ENCODE data around the gene TAB2. TPM values are rescaled to one million over a fixed set of nuclear protein-coding genes. Genes with fewer than 3 reads are reported as not detected.
A peak's percentile ranks its signal among the peaks of the same experiment; 100 is the strongest.
"Not testable (repeated sequence)": the region's sequence is repeated elsewhere in the genome, so short reads cannot be mapped to it uniquely, and the experiment has no call there.

Gene TAB2
- total RNA-seq, 1 experiment from 2014 or later: 56.2 TPM

DNA sequence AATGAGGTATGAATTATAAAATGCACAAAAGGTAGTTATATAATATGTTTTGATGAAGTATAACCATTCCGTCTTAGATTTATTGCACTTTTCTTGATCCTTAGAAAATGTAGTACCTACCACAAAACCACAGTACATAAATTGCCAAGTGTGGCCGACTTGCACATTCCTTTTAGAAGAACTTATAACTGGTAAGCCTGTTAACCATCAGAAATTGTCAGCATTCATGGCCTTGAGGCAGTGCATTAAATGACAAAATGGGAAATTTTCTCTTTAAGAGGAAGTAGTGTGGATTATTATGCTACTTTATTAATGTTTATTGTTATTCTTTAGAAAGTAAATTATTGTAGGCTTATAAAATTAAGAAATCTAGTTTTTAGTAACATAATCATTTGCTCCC lies 29.6 kb downstream of the TAB2 start:
- Histone ChIP-seq H3K9ac (ENCODE audit: extremely low read depth, insufficient read length, low read length) (no peak overlapping the region), H4K8ac (replicated peaks; ENCODE audit: insufficient read length, low read depth, low read length) (no peak overlapping the region)

DNA sequence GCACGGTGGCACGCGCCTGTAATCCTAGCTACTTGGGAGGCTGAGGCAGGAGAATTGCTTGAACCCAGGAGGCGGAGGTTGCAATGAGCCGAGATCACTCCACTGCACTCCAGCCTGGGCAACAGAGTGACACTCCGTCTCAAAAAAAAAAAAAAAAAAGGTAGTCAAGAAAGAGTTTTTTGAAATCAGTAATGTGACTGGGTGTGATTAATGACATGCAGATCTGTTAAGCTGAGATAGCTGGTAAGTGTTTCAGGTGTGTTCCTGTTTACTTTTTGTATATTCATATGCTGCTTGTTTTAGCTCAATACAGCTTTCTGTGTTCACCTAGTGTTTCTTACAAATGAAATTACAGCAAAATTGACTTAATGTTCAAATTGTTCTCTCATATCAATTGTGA lies 31.8 kb downstream of the TAB2 start:
- not testable (repeated sequence) for H2BK20ac ChIP-seq (ENCODE audit: low read depth, low read length, poor library complexity, severe bottlenecking); H2BK15ac ChIP-seq (ENCODE audit: low read depth, low read length); H3K27ac ChIP-seq (ENCODE audit: insufficient read length, low read depth, low read length); H3K4me3 Mint-ChIP-seq; H3K4ac ChIP-seq (ENCODE audit: low read depth, low read length); H3K27me3 Mint-ChIP-seq (ENCODE audit: low read depth); H2AK5ac ChIP-seq (ENCODE audit: insufficient read length, low read length); H3K4me1 ChIP-seq (ENCODE audit: insufficient read depth, low read length); DNase-seq; H3K9me3 Mint-ChIP-seq; H4K8ac ChIP-seq (replicated peaks; ENCODE audit: insufficient read length, low read depth, low read length); H3K36me3 Mint-ChIP-seq (ENCODE audit: insufficient read depth in 1 of 3, low read depth in 3 of 3); H3K23me2 ChIP-seq (ENCODE audit: insufficient read length, low read depth, low read length, poor library complexity, severe bottlenecking); H3K27me3 ChIP-seq (ENCODE audit: insufficient read depth, low read length); H3K79me2 ChIP-seq (ENCODE audit: insufficient read depth, low read length); H3K56ac ChIP-seq (ENCODE audit: insufficient read length, low read depth, low read length); H3T11ph ChIP-seq (ENCODE audit: low read length); H4K20me1 ChIP-seq (ENCODE audit: control insufficient read depth, insufficient read depth, insufficient read length); H3K9ac ChIP-seq (ENCODE audit: extremely low read depth, insufficient read length, low read length); H3K23ac ChIP-seq (ENCODE audit: insufficient read length, low read depth, low read length); H2BK120ac ChIP-seq (ENCODE audit: low read depth, low read length, poor library complexity, severe bottlenecking); H3K14ac ChIP-seq (ENCODE audit: insufficient read depth, low read length); H3K18ac ChIP-seq (ENCODE audit: insufficient read length, low read depth, low read length); H4K5ac ChIP-seq (ENCODE audit: insufficient read length, low read depth, low read length); H4K91ac ChIP-seq (ENCODE audit: insufficient read length, low read depth, low read length); H3K9me3 ChIP-seq (ENCODE audit: control insufficient read depth, low read depth, low read length); H3K4me2 ChIP-seq (ENCODE audit: insufficient read depth, insufficient read length, low read length); H2BK12ac ChIP-seq (ENCODE audit: insufficient read length, low read depth, low read length); H2AFZ ChIP-seq (ENCODE audit: low read length); H2BK5ac ChIP-seq (ENCODE audit: insufficient read length, low read length)
- peaks cover 11% of the 10 kb centered on the region for H3K79me1 ChIP-seq (ENCODE audit: insufficient read depth, low read depth, low read length, poor library complexity, severe bottlenecking)
- H3K4me1 Mint-ChIP-seq: peaks cover 13 to 14% of the 10 kb centered on the region in 2 experiments
- H3K27ac Mint-ChIP-seq: 0 out of 7 replicates have a peak overlapping the region, but pooled peaks of 1 of the 3 experiments have one; percentile 51
- WGBS (ENCODE audit: extremely low coverage, insufficient read length, low lambda C conversion rate): no CpG with 5 or more reads among the region's 6 CpGs

More for the DNA sequence above, 29.6 kb downstream of the TAB2 start:
- H2BK5ac ChIP-seq (ENCODE audit: insufficient read length, low read length): no peak overlapping the region
- H3K79me2 ChIP-seq (ENCODE audit: insufficient read depth, low read length): peaks cover 11% of the 10 kb centered on the region; the same call in 1 of the 2 replicates
- Mint-ChIP-seq H3K27ac (no peak overlapping the region), H3K4me3 (no peak overlapping the region), H3K9me3 (no peaks in the 10 kb centered on the region), H3K4me1 (peaks cover 3 to 8% of the 10 kb centered on the region in 2 experiments), H3K36me3 (ENCODE audit: insufficient read depth in 1 of 3, low read depth in 3 of 3) (peaks cover 0 to 7% (median 5%) of the 10 kb centered on the region in 3 experiments; a peak in 6 of 7 replicates), H3K27me3 (ENCODE audit: low read depth) (no peaks in the 10 kb centered on the region)
- TF ChIP-seq, protein P1, sequence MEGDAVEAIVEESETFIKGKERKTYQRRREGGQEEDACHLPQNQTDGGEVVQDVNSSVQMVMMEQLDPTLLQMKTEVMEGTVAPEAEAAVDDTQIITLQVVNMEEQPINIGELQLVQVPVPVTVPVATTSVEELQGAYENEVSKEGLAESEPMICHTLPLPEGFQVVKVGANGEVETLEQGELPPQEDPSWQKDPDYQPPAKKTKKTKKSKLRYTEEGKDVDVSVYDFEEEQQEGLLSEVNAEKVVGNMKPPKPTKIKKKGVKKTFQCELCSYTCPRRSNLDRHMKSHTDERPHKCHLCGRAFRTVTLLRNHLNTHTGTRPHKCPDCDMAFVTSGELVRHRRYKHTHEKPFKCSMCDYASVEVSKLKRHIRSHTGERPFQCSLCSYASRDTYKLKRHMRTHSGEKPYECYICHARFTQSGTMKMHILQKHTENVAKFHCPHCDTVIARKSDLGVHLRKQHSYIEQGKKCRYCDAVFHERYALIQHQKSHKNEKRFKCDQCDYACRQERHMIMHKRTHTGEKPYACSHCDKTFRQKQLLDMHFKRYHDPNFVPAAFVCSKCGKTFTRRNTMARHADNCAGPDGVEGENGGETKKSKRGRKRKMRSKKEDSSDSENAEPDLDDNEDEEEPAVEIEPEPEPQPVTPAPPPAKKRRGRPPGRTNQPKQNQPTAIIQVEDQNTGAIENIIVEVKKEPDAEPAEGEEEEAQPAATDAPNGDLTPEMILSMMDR (conservative IDR thresholded peaks at IDR 0.05): no peak
- H3K23me2 ChIP-seq (ENCODE audit: insufficient read length, low read depth, low read length, poor library complexity, severe bottlenecking): no peaks in the 10 kb centered on the region
- H3K4me2 ChIP-seq (ENCODE audit: insufficient read depth, insufficient read length, low read length): no peak overlapping the region
- H3K18ac ChIP-seq (ENCODE audit: insufficient read length, low read depth, low read length): no peak overlapping the region
- DNase-seq: no peak
- no peak overlapping the region for H2BK120ac ChIP-seq (ENCODE audit: low read depth, low read length, poor library complexity, severe bottlenecking)
- no peak overlapping the region for H2AFZ ChIP-seq (ENCODE audit: low read length)
- H3T11ph ChIP-seq (ENCODE audit: low read length): no peak overlapping the region
- H3K27me3 ChIP-seq (ENCODE audit: insufficient read depth, low read length): no peaks in the 10 kb centered on the region
- WGBS (ENCODE audit: extremely low coverage, insufficient read length, low lambda C conversion rate): no CpG with 5 or more reads among the region's 2 CpGs
- H3K23ac ChIP-seq (ENCODE audit: insufficient read length, low read depth, low read length): no peak overlapping the region
- H4K5ac ChIP-seq (ENCODE audit: insufficient read length, low read depth, low read length): no peak overlapping the region
- no peak overlapping the region for H2BK15ac ChIP-seq (ENCODE audit: low read depth, low read length)
- no peak overlapping the region for H2AK5ac ChIP-seq (ENCODE audit: insufficient read length, low read length)
- H2BK12ac ChIP-seq (ENCODE audit: insufficient read length, low read depth, low read length): no peak overlapping the region
- H3K4me1 ChIP-seq (ENCODE audit: insufficient read depth, low read length): no peaks in the 10 kb centered on the region; the same call in 1 of the 2 replicates
- H3K14ac ChIP-seq (ENCODE audit: insufficient read depth, low read length): no peak overlapping the region
- H3K4ac ChIP-seq (ENCODE audit: low read depth, low read length): no peak overlapping the region
- H3K27ac ChIP-seq (ENCODE audit: insufficient read length, low read depth, low read length): no peak overlapping the region
- no peak overlapping the region for H3K56ac ChIP-seq (ENCODE audit: insufficient read length, low read depth, low read length)
- no peak overlapping the region for H4K91ac ChIP-seq (ENCODE audit: insufficient read length, low read depth, low read length)
- H3K79me1 ChIP-seq (ENCODE audit: insufficient read depth, low read depth, low read length, poor library complexity, severe bottlenecking): peaks cover 11% of the 10 kb centered on the region
- H4K20me1 ChIP-seq (ENCODE audit: control insufficient read depth, insufficient read depth, insufficient read length): no peaks in the 10 kb centered on the region
- no peak overlapping the region for H2BK20ac ChIP-seq (ENCODE audit: low read depth, low read length, poor library complexity, severe bottlenecking)
- H3K9me3 ChIP-seq (ENCODE audit: control insufficient read depth, low read depth, low read length): no peaks in the 10 kb centered on the region
